Measurements from ENCODE around the gene ARID1B. TPM values are rescaled to one million over a fixed set of nuclear protein-coding genes. Genes with fewer than 3 reads are reported as not detected.

ARID1B gene
- total and polyA plus RNA-seq, 10 of the 15 experiments (the other 5 are each of a cell fraction or from before 2014, with no cell fraction given) = 24.7 to 133 (median 54.6) TPM

DNA sequence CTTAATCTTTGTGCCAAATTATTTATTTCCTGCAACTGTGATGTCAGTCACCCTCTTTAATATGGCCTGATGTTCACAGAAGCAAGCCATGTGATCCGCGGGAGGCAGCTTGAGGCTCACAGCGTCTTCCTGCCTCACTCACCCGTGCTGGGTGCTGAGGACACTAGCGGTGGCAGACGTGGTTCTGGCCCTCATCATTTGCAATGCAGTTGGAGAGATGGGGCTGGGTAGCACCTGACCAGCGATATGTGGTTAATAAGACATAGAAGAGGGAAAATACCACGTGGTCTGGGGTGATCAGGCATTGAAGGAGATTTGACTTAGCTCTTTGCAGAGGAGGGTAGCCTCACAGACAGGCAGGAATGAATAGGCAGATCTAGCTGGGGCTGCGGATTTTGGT, 281.4 kb downstream of the ARID1B start:
- H4K20me1 ChIP-seq (ENCODE audit: control insufficient read depth, insufficient read depth) = peaks cover 4% of the 10 kb centered on the region
- in situ Hi-C loops (cut with MboI) = no loop called here
- ChIA-PET RAD21 (ENCODE audit: unreplicated experiment) (no interaction called here), SMC1A (ENCODE audit: uncharacterized antibody, unreplicated experiment) (interaction anchor here (0.9 to 1.7 kb wide), 2 partner anchors 12 to 24 kb away, joined by 3 to 5 read pairs; no protein-coding TSS in a partner anchor), CTCF (interaction anchor here (1.4 kb wide), 1 partner anchor 14 kb away, joined by 3 read pairs; no protein-coding TSS in a partner anchor), POLR2A (no interaction called here)
- no peak for ATAC-seq
- H3K9me3 ChIP-seq (replicated peaks; ENCODE audit: control insufficient read depth, insufficient read depth, low read length) = no peaks in the 10 kb centered on the region; the same call in 2 of the 3 replicates
- TF ChIP-seq NFYB (IDR thresholded peaks at IDR 0.05; ENCODE audit: insufficient read depth, low read depth, low read length) (no peak), RUNX3 (IDR thresholded peaks at IDR 0.05; ENCODE audit: low read length) (peak; percentile 62), POU2F2 (IDR thresholded peaks at IDR 0.05; ENCODE audit: borderline replicate concordance, low read depth, low read length) (no peak), RFX5 (IDR thresholded peaks at IDR 0.05; ENCODE audit: low read depth, low read length) (no peak), MXI1 (IDR thresholded peaks at IDR 0.05; ENCODE audit: low read depth, low read length) (no peak), CHD4 (IDR thresholded peaks at IDR 0.05) (no peak), NR2F1 (conservative IDR thresholded peaks at IDR 0.05) (no peak), JUNB (IDR thresholded peaks at IDR 0.05) (no peak), POLR2A (IDR thresholded peaks at IDR 0.05; ENCODE audit: low read depth, low read length) (peak; percentile 44; the same call in 1 of the 2 replicates), BHLHE40 (IDR thresholded peaks at IDR 0.05; ENCODE audit: borderline replicate concordance in 1 of 2, low read depth in 2 of 2, low read length in 1 of 2) (0 out of 4 replicates have a peak, but pooled peaks of 1 of the 2 experiments have one; percentile 20), TARDBP (IDR thresholded peaks at IDR 0.05; ENCODE audit: borderline replicate concordance) (no peak), BACH1 (IDR thresholded peaks at IDR 0.05; ENCODE audit: borderline replicate concordance) (no peak)
- TF ChIP-seq, protein P1, sequence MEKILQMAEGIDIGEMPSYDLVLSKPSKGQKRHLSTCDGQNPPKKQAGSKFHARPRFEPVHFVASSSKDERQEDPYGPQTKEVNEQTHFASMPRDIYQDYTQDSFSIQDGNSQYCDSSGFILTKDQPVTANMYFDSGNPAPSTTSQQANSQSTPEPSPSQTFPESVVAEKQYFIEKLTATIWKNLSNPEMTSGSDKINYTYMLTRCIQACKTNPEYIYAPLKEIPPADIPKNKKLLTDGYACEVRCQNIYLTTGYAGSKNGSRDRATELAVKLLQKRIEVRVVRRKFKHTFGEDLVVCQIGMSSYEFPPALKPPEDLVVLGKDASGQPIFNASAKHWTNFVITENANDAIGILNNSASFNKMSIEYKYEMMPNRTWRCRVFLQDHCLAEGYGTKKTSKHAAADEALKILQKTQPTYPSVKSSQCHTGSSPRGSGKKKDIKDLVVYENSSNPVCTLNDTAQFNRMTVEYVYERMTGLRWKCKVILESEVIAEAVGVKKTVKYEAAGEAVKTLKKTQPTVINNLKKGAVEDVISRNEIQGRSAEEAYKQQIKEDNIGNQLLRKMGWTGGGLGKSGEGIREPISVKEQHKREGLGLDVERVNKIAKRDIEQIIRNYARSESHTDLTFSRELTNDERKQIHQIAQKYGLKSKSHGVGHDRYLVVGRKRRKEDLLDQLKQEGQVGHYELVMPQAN (conservative IDR thresholded peaks at IDR 0.05) = no peak
- TF ChIP-seq, protein P2, sequence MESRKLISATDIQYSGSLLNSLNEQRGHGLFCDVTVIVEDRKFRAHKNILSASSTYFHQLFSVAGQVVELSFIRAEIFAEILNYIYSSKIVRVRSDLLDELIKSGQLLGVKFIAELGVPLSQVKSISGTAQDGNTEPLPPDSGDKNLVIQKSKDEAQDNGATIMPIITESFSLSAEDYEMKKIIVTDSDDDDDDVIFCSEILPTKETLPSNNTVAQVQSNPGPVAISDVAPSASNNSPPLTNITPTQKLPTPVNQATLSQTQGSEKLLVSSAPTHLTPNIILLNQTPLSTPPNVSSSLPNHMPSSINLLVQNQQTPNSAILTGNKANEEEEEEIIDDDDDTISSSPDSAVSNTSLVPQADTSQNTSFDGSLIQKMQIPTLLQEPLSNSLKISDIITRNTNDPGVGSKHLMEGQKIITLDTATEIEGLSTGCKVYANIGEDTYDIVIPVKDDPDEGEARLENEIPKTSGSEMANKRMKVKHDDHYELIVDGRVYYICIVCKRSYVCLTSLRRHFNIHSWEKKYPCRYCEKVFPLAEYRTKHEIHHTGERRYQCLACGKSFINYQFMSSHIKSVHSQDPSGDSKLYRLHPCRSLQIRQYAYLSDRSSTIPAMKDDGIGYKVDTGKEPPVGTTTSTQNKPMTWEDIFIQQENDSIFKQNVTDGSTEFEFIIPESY (IDR thresholded peaks at IDR 0.05) = peak; percentile 59; the same call in 1 of the 2 replicates
- H2AFZ ChIP-seq (ENCODE audit: control insufficient read depth, low read depth, low read length) = no peak overlapping the region
- H3K4me1 ChIP-seq (ENCODE audit: control insufficient read depth, insufficient read depth, low read length) = peaks cover 15% of the 10 kb centered on the region
- 88% methylated on average over 9 of the region's 9 CpGs for WGBS (ENCODE audit: insufficient coverage, insufficient replicate concordance, low lambda C conversion rate, missing lambda C conversion rate)
- H3K4me2 ChIP-seq (ENCODE audit: control insufficient read depth, insufficient read depth) = no peak overlapping the region
- no peak overlapping the region for H3K27ac ChIP-seq (ENCODE audit: control insufficient read depth, insufficient read depth)
- no peak for FAIRE-seq
- H3K79me2 ChIP-seq (ENCODE audit: control insufficient read depth, insufficient read depth, low read length) = peaks cover 7% of the 10 kb centered on the region
- no peaks in the 10 kb centered on the region for H3K27me3 ChIP-seq (replicated peaks in 1 of 2; ENCODE audit: control insufficient read depth in 2 of 2, insufficient read depth in 2 of 2, low read length in 1 of 2)
- peaks cover 0 to 2% of the 10 kb centered on the region in 2 experiments; a peak in 2 of 4 replicates for H3K36me3 ChIP-seq (ENCODE audit: control insufficient read depth in 2 of 2, insufficient read depth in 2 of 2, low read length in 1 of 2)
- BruUV-seq (replicated peaks) = no TSS peak
- no peak overlapping the region for H3K9ac ChIP-seq (ENCODE audit: control insufficient read depth, insufficient read depth, low read length)
- intact Hi-C loops (cut with micrococcal nuclease; ENCODE audit: unreplicated experiment) = no loop called here
- no peak for DNase-seq (ENCODE audit: low read depth, low spot score)
- H3K4me3 ChIP-seq = no peak overlapping the region

Measured in GM12878 (cell line).